ENCODE measurements around the gene MRPL37. TPM values are rescaled to one million over a fixed set of nuclear protein-coding genes. Genes with fewer than 3 reads are reported as not detected.
"Not testable (repeated sequence)": the region's sequence is repeated elsewhere in the genome, so short reads cannot be mapped to it uniquely, and the experiment has no call there.

MRPL37 gene
- total and polyA plus RNA-seq, 5 donors from 2014 or later, result 34.5 to 66.7 (median 64.6) TPM

DNA sequence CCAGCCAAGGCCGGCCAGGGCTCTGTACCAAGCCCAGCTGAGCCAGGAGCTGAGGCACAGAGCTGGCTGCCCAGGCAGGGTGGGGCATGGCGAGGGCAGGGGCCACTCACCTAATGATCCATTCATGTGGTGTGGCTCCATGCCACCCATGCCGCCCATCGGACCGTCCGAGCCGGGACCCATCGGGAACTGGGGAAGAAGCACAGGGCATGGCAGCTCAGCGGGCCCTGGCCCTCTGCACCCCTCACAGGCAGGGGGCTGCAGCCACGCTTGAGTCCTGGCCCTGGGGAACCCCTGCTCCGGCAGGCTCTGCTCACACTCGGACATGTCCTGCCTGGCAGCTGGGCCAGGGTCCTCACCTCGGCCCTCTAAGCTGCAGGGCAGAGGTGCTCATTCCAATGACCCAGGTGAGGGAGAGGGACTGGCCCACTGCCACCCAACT lies 28.7 kb downstream of the MRPL37 start:
- Histone ChIP-seq H3K4me3 (ENCODE audit: low read depth, low read length) (no peak overlapping the region), H3K27ac (ENCODE audit: insufficient read depth, low read length, poor library complexity, severe bottlenecking) (no peak overlapping the region), H3K9me3 (ENCODE audit: control insufficient read depth in 2 of 2, low read length in 2 of 2) (no peaks in the 10 kb centered on the region), H3K27me3 (ENCODE audit: control insufficient read depth, insufficient read depth, low read length) (no peaks in the 10 kb centered on the region), H3K4me1 (ENCODE audit: control insufficient read depth, insufficient read depth, low read length, poor library complexity, severe bottlenecking) (no peaks in the 10 kb centered on the region), H3K36me3 (ENCODE audit: control insufficient read depth, insufficient read depth, low read length) (peaks cover 2% of the 10 kb centered on the region)
- Mint-ChIP-seq H3K36me3 (peaks cover 12% of the 10 kb centered on the region), H3K27ac (no peak overlapping the region), H3K27me3 (no peaks in the 10 kb centered on the region), H3K9me3 (no peaks in the 10 kb centered on the region), H3K4me3 (no peak overlapping the region), H3K4me1 (peaks cover 0 to 11% (median 11%) of the 10 kb centered on the region in 4 donors)
- DNase-seq (no peak), ATAC-seq (ENCODE audit: low read depth in 2 of 2) (no peak)

- peak; percentile 26 to 31 for ATAC-seq (ENCODE audit: low read depth in 2 of 2)
Observed at GRCh38 chr1:54229281-54229891, 29.4 kb downstream of the MRPL37 start.

DNA sequence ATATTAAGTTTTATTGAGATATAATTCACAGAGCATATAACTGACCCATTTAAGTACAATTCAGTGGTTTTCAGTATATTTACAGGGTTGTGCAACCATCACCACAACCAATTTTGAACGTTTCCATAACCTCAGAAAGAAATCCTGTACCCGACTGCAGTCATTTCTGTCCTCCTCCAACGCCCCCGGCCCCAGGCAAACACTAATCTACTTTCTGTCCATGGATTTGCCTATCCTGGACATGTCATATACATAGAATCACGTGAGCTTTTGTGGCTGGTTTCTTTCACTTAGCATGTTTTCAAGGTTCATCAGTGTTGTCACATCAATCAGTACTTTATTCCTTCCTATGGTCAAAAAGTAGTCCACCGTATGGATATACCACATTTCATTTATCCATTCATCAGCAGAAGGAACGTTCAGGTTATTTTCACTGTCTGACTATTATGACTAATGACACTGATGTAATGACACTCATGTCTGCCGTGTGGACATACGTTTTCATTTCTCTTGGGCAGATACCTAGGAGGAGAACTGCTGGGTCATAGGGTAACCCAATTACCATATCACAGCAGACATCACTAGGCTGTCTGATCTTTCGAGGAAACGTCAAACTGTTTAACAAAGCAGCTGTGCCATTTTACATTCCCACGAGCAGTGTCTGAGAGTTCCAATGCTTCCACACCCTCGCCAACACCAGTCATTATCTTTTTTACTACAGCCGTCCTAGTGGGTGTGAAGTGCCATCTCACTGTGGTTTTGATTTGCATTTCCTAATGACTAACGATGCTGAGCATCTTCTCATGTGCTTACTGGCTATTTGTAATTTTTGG lies 30.8 kb downstream of the MRPL37 start:
- Histone ChIP-seq H3K27me3 (ENCODE audit: control insufficient read depth, insufficient read depth, low read length) (no peaks in the 10 kb centered on the region), H3K4me3 (ENCODE audit: low read depth, low read length) (no peak overlapping the region), H3K9me3 (ENCODE audit: control insufficient read depth in 2 of 2, low read length in 2 of 2) (no peaks in the 10 kb centered on the region), H3K4me1 (ENCODE audit: control insufficient read depth, insufficient read depth, low read length, poor library complexity, severe bottlenecking) (no peaks in the 10 kb centered on the region), H3K36me3 (ENCODE audit: control insufficient read depth, insufficient read depth, low read length) (no peaks in the 10 kb centered on the region), H3K27ac (ENCODE audit: insufficient read depth, low read length, poor library complexity, severe bottlenecking) (no peak overlapping the region)
- Mint-ChIP-seq H3K9me3 (no peaks in the 10 kb centered on the region), H3K27me3 (no peaks in the 10 kb centered on the region), H3K27ac (peak overlapping the region in 2 of 3 donors; percentile 7 to 59), H3K36me3 (peaks cover 9% of the 10 kb centered on the region), H3K4me3 (no peak overlapping the region), H3K4me1 (peaks cover 0 to 11% (median 11%) of the 10 kb centered on the region in 4 donors)
- DNase-seq, result peak in 1 of 3 donors; percentile 45
- ATAC-seq (ENCODE audit: low read depth in 2 of 2), result peak; percentile 22 to 42

More at GRCh38 chr1:54229281-54229891, 29.4 kb downstream of the MRPL37 start:
- Histone ChIP-seq H3K4me3 (ENCODE audit: low read depth, low read length) (no peak overlapping the region), H3K9me3 (ENCODE audit: control insufficient read depth in 2 of 2, low read length in 2 of 2) (no peaks in the 10 kb centered on the region), H3K27ac (ENCODE audit: insufficient read depth, low read length, poor library complexity, severe bottlenecking) (no peak overlapping the region), H3K36me3 (ENCODE audit: control insufficient read depth, insufficient read depth, low read length) (peaks cover 2% of the 10 kb centered on the region), H3K4me1 (ENCODE audit: control insufficient read depth, insufficient read depth, low read length, poor library complexity, severe bottlenecking) (no peaks in the 10 kb centered on the region), H3K27me3 (ENCODE audit: control insufficient read depth, insufficient read depth, low read length) (no peaks in the 10 kb centered on the region)
- Mint-ChIP-seq H3K4me3 (peak overlapping the region in 1 of 4 donors; percentile 39), H3K27ac (peak overlapping the region in 1 of 3 donors; percentile 80), H3K4me1 (peaks cover 0 to 11% (median 11%) of the 10 kb centered on the region in 4 donors), H3K36me3 (peaks cover 8% of the 10 kb centered on the region), H3K27me3 (no peaks in the 10 kb centered on the region), H3K9me3 (no peaks in the 10 kb centered on the region)
- DNase-seq, result peak in 1 of 3 donors; percentile 66

- H3K9me3 ChIP-seq (ENCODE audit: control insufficient read depth in 2 of 2, low read length in 2 of 2); H3K4me3 Mint-ChIP-seq; H3K27ac ChIP-seq (ENCODE audit: insufficient read depth, low read length, poor library complexity, severe bottlenecking); ATAC-seq (ENCODE audit: low read depth in 2 of 2); H3K27ac Mint-ChIP-seq; H3K4me1 ChIP-seq (ENCODE audit: control insufficient read depth, insufficient read depth, low read length, poor library complexity, severe bottlenecking); H3K9me3 Mint-ChIP-seq; H3K4me3 ChIP-seq (ENCODE audit: low read depth, low read length); DNase-seq; H3K27me3 Mint-ChIP-seq; H3K27me3 ChIP-seq (ENCODE audit: control insufficient read depth, insufficient read depth, low read length): not testable (repeated sequence)
- H3K36me3 Mint-ChIP-seq, result peaks cover 24% of the 10 kb centered on the region
- H3K36me3 ChIP-seq (ENCODE audit: control insufficient read depth, insufficient read depth, low read length), result peaks cover 12% of the 10 kb centered on the region
- H3K4me1 Mint-ChIP-seq, result peaks cover 0 to 11% (median 11%) of the 10 kb centered on the region in 4 donors
Observed at GRCh38 chr1:54233196-54233595, 33.2 kb downstream of the MRPL37 start.

DNA sequence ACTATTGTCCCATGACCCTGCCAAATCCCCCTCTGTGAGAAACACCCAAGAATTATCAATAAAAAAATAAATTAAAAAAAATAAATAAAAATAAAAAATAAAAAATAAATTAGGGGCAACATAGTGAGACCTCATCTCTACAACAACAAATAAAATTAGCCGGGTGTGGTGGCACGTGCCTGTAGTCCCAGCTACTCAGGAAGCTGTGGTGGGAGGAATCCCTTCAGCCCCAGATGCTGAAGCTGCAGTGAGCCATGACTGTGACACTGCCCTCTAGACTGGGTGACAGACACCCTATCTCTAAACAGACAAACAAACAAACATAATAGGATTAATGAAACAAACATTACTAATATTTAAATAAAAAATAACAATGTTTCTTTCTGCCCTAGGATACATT lies 34.3 kb downstream of the MRPL37 start:
- Mint-ChIP-seq H3K9me3 (no peaks in the 10 kb centered on the region), H3K36me3 (peaks cover 28% of the 10 kb centered on the region), H3K4me3 (no peak overlapping the region), H3K4me1 (peaks cover 0 to 11% (median 10%) of the 10 kb centered on the region in 4 donors), H3K27me3 (no peaks in the 10 kb centered on the region), H3K27ac (no peak overlapping the region)
- Histone ChIP-seq H3K27ac (ENCODE audit: insufficient read depth, low read length, poor library complexity, severe bottlenecking) (no peak overlapping the region), H3K4me3 (ENCODE audit: low read depth, low read length) (no peak overlapping the region), H3K9me3 (ENCODE audit: control insufficient read depth in 2 of 2, low read length in 2 of 2) (no peaks in the 10 kb centered on the region), H3K36me3 (ENCODE audit: control insufficient read depth, insufficient read depth, low read length) (peaks cover 17% of the 10 kb centered on the region), H3K4me1 (ENCODE audit: control insufficient read depth, insufficient read depth, low read length, poor library complexity, severe bottlenecking) (no peaks in the 10 kb centered on the region), H3K27me3 (ENCODE audit: control insufficient read depth, insufficient read depth, low read length) (no peaks in the 10 kb centered on the region)
- ATAC-seq (ENCODE audit: low read depth in 2 of 2) (no peak), DNase-seq (no peak)

DNA sequence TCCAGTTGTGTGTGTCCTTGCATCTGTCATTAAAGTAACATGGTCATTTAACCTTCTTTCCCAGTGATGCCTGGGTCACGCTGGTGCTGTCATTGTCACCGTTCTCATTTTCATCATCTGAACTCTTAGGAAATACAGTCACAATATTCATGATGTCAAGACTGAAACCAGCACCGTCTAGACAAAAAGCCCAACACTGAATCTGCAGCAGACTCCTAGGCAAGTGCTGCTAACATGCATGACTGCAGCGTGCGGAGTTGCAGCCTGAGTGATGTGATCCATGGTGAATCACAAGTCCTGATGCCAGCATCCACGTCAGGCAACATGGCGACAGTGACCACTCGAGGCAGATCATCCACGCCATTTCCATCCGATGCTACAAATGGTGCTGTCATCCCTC lies 37.6 kb downstream of the MRPL37 start:
- Mint-ChIP-seq H3K36me3 (peaks cover 32% of the 10 kb centered on the region), H3K4me3 (no peak overlapping the region), H3K9me3 (no peaks in the 10 kb centered on the region), H3K27ac (no peak overlapping the region), H3K27me3 (no peaks in the 10 kb centered on the region), H3K4me1 (no peaks in the 10 kb centered on the region)
- H3K27ac ChIP-seq (ENCODE audit: insufficient read depth, low read length, poor library complexity, severe bottlenecking), result no peak overlapping the region
- no peaks in the 10 kb centered on the region for H3K4me1 ChIP-seq (ENCODE audit: control insufficient read depth, insufficient read depth, low read length, poor library complexity, severe bottlenecking)
- DNase-seq, result no peak
- no peaks in the 10 kb centered on the region for H3K27me3 ChIP-seq (ENCODE audit: control insufficient read depth, insufficient read depth, low read length)
- H3K9me3 ChIP-seq (ENCODE audit: control insufficient read depth in 2 of 2, low read length in 2 of 2), result no peaks in the 10 kb centered on the region
- ATAC-seq (ENCODE audit: low read depth in 2 of 2), result no peak
- H3K4me3 ChIP-seq (ENCODE audit: low read depth, low read length), result no peak overlapping the region
- peaks cover 25% of the 10 kb centered on the region for H3K36me3 ChIP-seq (ENCODE audit: control insufficient read depth, insufficient read depth, low read length)

DNA sequence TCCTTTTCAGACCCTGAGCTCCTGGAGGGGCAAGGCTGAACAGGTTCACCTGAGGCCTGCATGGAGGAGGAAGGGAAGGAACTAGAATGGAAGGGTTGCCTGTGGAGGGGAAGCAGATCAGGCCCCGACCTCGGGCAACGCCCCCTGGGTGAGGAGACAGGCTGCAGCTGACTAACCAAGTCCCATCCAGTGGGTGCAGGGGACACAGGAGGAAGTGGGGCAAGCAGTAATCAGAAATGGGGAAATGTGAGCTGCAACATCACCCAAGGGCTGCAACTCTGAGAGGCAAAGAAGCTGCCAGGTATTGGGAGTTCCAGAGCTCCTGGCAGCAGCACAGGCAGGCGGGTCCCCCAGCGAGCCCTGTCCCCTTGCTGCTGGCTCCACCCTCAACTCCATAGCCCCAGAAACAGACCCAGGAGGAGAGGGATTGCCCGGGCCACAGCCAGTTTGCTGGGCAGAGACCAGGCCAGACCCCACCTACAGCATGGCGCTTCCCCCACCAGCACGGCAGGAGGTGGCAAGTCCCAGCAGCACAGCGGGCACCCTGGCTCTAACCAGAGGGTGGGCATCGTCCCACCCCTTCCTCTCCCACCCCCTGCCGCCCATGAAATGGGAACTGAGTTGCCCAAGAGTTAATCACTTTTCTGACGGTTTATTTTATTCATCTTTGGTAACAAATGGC lies 38.5 kb downstream of the MRPL37 start:
- Mint-ChIP-seq H3K9me3 (no peaks in the 10 kb centered on the region), H3K27me3 (no peaks in the 10 kb centered on the region), H3K27ac (no peak overlapping the region), H3K4me1 (no peaks in the 10 kb centered on the region), H3K4me3 (no peak overlapping the region), H3K36me3 (peaks cover 37% of the 10 kb centered on the region)
- Histone ChIP-seq H3K27me3 (ENCODE audit: control insufficient read depth, insufficient read depth, low read length) (no peaks in the 10 kb centered on the region), H3K4me1 (ENCODE audit: control insufficient read depth, insufficient read depth, low read length, poor library complexity, severe bottlenecking) (no peaks in the 10 kb centered on the region), H3K9me3 (ENCODE audit: control insufficient read depth in 2 of 2, low read length in 2 of 2) (no peaks in the 10 kb centered on the region), H3K4me3 (ENCODE audit: low read depth, low read length) (no peak overlapping the region), H3K27ac (ENCODE audit: insufficient read depth, low read length, poor library complexity, severe bottlenecking) (no peak overlapping the region), H3K36me3 (ENCODE audit: control insufficient read depth, insufficient read depth, low read length) (peaks cover 31% of the 10 kb centered on the region)
- DNase-seq (no peak), ATAC-seq (ENCODE audit: low read depth in 2 of 2) (no peak)

Measured in CD4-positive, CD25-positive, alpha-beta regulatory T cell (primary cell).